NCI-H510A (cell line): ENCODE results near the gene ATP7A.
"Not testable (repeated sequence)": the region's sequence is repeated elsewhere in the genome, so short reads cannot be mapped to it uniquely, and the experiment has no call there.

Source experiments
- DNase-seq: peaks from one replicate; lab custom pipeline; 2025; lab: John Stamatoyannopoulos, UW

ATP7A gene

GRCh38 chrX:78037881-78038280 is 127.4 kb downstream of the ATP7A start:
- no peak for DNase-seq

- DNase-seq: no peak
Observed at GRCh38 chrX:78042601-78043000, 132.1 kb downstream of the ATP7A start.

- DNase-seq: no peak
Observed at GRCh38 chrX:78046362-78046761, 135.9 kb downstream of the ATP7A start.

GRCh38 chrX:78048052-78048451 is 137.6 kb downstream of the ATP7A start:
- no peak for DNase-seq

- DNase-seq: no peak
Observed at GRCh38 chrX:78063687-78064086, 153.2 kb downstream of the ATP7A start.

- no peak for DNase-seq
Observed at GRCh38 chrX:78064152-78064551, 153.7 kb downstream of the ATP7A start.

GRCh38 chrX:78064698-78065601 is 154.5 kb downstream of the ATP7A start:
- not testable (repeated sequence) for DNase-seq

GRCh38 chrX:78066110-78066509 is 155.6 kb downstream of the ATP7A start:
- DNase-seq: no peak

- no peak for DNase-seq
Observed at GRCh38 chrX:78071331-78071730, 160.8 kb downstream of the ATP7A start.

- not testable (repeated sequence) for DNase-seq
Observed at GRCh38 chrX:78073147-78074077, 162.9 kb downstream of the ATP7A start.

GRCh38 chrX:78074088-78074487 is 163.6 kb downstream of the ATP7A start:
- no peak for DNase-seq

- no peak for DNase-seq
Observed at GRCh38 chrX:78075787-78076389, 165.4 kb downstream of the ATP7A start.

GRCh38 chrX:78081413-78081812 is 170.9 kb downstream of the ATP7A start:
- not testable (repeated sequence) for DNase-seq

- no peak for DNase-seq
Observed at GRCh38 chrX:78092296-78092695, 181.8 kb downstream of the ATP7A start.

- DNase-seq: no peak
Observed at GRCh38 chrX:78098108-78098507, 187.6 kb downstream of the ATP7A start.
